ENCODE data around the gene SLC9A8. TPM values are rescaled to one million over a fixed set of nuclear protein-coding genes. Genes with fewer than 3 reads are reported as not detected.

Gene SLC9A8
- total and polyA plus RNA-seq, 4 donors: 7.8 to 21.1 (median 14.4) TPM

DNA sequence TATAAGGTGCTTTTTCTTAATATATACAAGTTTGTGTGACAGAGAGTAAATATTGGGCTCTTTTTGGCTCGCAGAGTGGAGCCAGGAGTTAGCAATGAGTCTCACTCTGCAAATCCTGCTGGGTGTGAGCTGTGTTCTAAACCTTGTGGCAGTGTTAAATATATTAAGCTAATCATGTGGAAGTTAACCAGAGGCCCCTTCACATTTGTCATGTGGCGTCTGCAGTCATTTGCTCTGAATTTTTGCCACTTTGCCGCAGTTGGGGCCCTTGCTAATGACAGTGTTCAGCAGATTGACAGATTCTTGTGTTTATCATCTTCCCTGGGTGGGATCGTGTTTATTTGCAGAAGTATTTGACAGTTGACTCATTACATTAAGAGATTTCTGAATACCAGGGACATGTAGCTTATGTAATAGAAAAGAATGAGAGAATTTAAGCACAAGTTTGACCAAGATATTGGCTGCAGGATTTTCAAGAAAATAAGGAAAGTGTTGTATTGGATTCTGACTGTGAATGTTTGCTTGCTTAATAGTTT is 64.8 kb downstream of the SLC9A8 start:
- Histone ChIP-seq H3K4me3 (no peak overlapping the region), H3K36me3 (ENCODE audit: control insufficient read depth in 4 of 4, insufficient read depth in 4 of 4, low read length in 4 of 4) (peaks cover 0 to 19% (median 4%) of the 10 kb centered on the region in 4 donors), H3K4me1 (ENCODE audit: control insufficient read depth in 5 of 5, insufficient read depth in 5 of 5, low read length in 5 of 5) (peaks cover 0 to 38% (median 0%) of the 10 kb centered on the region in 5 donors), H3K27ac (ENCODE audit: low read depth in 1 of 2, low read length in 1 of 2) (no peak overlapping the region), H3K27me3 (ENCODE audit: control insufficient read depth in 3 of 3, insufficient read depth in 3 of 3, low read length in 2 of 3) (no peaks in the 10 kb centered on the region), H3K9me3 (ENCODE audit: control insufficient read depth in 4 of 4, insufficient read depth in 3 of 4, low read length in 3 of 4) (no peaks in the 10 kb centered on the region), H3K9ac (ENCODE audit: insufficient read depth in 1 of 2, low read length in 2 of 2) (no peak overlapping the region)
- ATAC-seq (ENCODE audit: insufficient read depth, low FRiP score) (no peak), DNase-seq (peak; percentile 65 to 92 (median 89))
- TF ChIP-seq, protein P1, sequence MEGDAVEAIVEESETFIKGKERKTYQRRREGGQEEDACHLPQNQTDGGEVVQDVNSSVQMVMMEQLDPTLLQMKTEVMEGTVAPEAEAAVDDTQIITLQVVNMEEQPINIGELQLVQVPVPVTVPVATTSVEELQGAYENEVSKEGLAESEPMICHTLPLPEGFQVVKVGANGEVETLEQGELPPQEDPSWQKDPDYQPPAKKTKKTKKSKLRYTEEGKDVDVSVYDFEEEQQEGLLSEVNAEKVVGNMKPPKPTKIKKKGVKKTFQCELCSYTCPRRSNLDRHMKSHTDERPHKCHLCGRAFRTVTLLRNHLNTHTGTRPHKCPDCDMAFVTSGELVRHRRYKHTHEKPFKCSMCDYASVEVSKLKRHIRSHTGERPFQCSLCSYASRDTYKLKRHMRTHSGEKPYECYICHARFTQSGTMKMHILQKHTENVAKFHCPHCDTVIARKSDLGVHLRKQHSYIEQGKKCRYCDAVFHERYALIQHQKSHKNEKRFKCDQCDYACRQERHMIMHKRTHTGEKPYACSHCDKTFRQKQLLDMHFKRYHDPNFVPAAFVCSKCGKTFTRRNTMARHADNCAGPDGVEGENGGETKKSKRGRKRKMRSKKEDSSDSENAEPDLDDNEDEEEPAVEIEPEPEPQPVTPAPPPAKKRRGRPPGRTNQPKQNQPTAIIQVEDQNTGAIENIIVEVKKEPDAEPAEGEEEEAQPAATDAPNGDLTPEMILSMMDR (IDR thresholded peaks at IDR 0.05; ENCODE audit: control extremely low read depth, extremely low read depth): no peak
- WGBS, 2 donors: 88 to 89% methylated on average over 4 of the region's 4 CpGs

DNA sequence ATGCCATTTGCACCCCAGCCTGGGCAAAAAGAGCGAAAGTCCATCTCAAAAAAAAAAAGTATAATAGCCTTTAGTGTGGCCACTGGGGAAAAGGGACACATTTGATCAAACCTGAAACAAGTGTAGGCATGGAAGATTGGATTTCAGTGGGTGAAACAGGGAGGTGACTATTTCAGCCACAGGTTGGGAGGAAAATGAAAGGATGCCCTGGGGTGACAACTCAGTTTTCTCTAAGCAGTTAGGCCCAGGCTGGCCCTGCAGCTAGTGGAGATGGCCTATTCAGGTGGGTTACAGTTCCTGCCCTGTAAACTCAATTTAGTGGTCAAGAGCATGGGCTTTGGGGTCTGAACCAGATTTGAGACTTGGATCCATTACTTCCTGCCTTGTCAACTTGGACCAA is 66.3 kb downstream of the SLC9A8 start:
- Histone ChIP-seq H3K9me3 (ENCODE audit: control insufficient read depth in 4 of 4, insufficient read depth in 3 of 4, low read length in 3 of 4) (no peaks in the 10 kb centered on the region), H3K4me1 (ENCODE audit: control insufficient read depth in 5 of 5, insufficient read depth in 5 of 5, low read length in 5 of 5) (peaks cover 0 to 37% (median 0%) of the 10 kb centered on the region in 5 donors), H3K36me3 (ENCODE audit: control insufficient read depth in 4 of 4, insufficient read depth in 4 of 4, low read length in 4 of 4) (peaks cover 0 to 28% (median 11%) of the 10 kb centered on the region in 4 donors), H3K4me3 (no peak overlapping the region), H3K27ac (ENCODE audit: low read depth in 1 of 2, low read length in 1 of 2) (no peak overlapping the region), H3K27me3 (ENCODE audit: control insufficient read depth in 3 of 3, insufficient read depth in 3 of 3, low read length in 2 of 3) (no peaks in the 10 kb centered on the region), H3K9ac (ENCODE audit: insufficient read depth in 1 of 2, low read length in 2 of 2) (no peak overlapping the region)
- ATAC-seq (ENCODE audit: insufficient read depth, low FRiP score) (no peak), DNase-seq (no peak)
- TF ChIP-seq, protein P1 (IDR thresholded peaks at IDR 0.05; ENCODE audit: control extremely low read depth, extremely low read depth): no peak
- WGBS, 2 donors: 89 to 98% methylated on average over 1 of the region's 1 CpG

DNA sequence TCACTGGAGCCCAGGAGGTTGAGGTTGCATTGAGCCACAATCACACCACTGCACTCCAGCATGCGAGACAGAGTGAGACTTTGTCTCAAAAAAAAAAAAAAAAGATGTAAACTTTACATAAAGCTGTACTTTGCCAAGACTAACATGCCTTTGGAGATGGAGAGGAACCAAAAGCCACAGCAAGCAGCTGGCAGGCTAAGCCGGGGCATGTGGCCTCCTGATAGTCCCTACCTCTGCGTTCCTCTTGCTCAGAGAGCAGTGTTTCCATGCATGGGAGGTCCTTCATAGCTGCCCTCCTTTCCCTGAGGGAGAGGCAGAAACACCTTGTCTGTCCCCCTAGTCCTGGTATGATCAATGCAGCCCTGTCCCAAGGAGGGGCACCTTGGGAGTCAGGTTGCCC is 67.5 kb downstream of the SLC9A8 start:
- Histone ChIP-seq H3K4me1 (ENCODE audit: control insufficient read depth in 5 of 5, insufficient read depth in 5 of 5, low read length in 5 of 5) (peaks cover 0 to 26% (median 0%) of the 10 kb centered on the region in 5 donors), H3K27me3 (ENCODE audit: control insufficient read depth in 3 of 3, insufficient read depth in 3 of 3, low read length in 2 of 3) (no peaks in the 10 kb centered on the region), H3K9ac (ENCODE audit: insufficient read depth in 1 of 2, low read length in 2 of 2) (no peak overlapping the region), H3K27ac (ENCODE audit: low read depth in 1 of 2, low read length in 1 of 2) (no peak overlapping the region), H3K36me3 (ENCODE audit: control insufficient read depth in 4 of 4, insufficient read depth in 4 of 4, low read length in 4 of 4) (peaks cover 4 to 36% (median 16%) of the 10 kb centered on the region in 4 donors), H3K9me3 (ENCODE audit: control insufficient read depth in 4 of 4, insufficient read depth in 3 of 4, low read length in 3 of 4) (no peaks in the 10 kb centered on the region), H3K4me3 (no peak overlapping the region)
- TF ChIP-seq, protein P1 (IDR thresholded peaks at IDR 0.05; ENCODE audit: control extremely low read depth, extremely low read depth): no peak
- no peak for ATAC-seq (ENCODE audit: insufficient read depth, low FRiP score)
- DNase-seq: peak in 1 of 3 donors; percentile 47
- WGBS, 2 donors: 78 to 86% methylated on average over 3 of the region's 3 CpGs
